ENCODE results near the gene AGAP1.

The AGAP1 gene

GRCh38 chr2:235512699-235513053, 18.8 kb downstream of the AGAP1 start:
- TF ChIP-seq CTCF (IDR thresholded peaks at IDR 0.05; ENCODE audit: low read depth, low read length, missing control alignments) = no peak
- no peak overlapping the region for H3K4me3 ChIP-seq (ENCODE audit: low read depth, low read length)
- DNase-seq (ENCODE audit: low read depth) = no peak

- no peak for TF ChIP-seq CTCF (IDR thresholded peaks at IDR 0.05; ENCODE audit: low read depth, low read length, missing control alignments)
- no peak for DNase-seq (ENCODE audit: low read depth)
- H3K4me3 ChIP-seq (ENCODE audit: low read depth, low read length) = no peak overlapping the region
Observed at GRCh38 chr2:235513984-235514626, 20.3 kb downstream of the AGAP1 start.

- peak; percentile 11 for TF ChIP-seq CTCF (IDR thresholded peaks at IDR 0.05; ENCODE audit: low read depth, low read length, missing control alignments)
- DNase-seq (ENCODE audit: low read depth) = no peak
- no peak overlapping the region for H3K4me3 ChIP-seq (ENCODE audit: low read depth, low read length)
Observed at GRCh38 chr2:235514627-235515363, 21.0 kb downstream of the AGAP1 start.

- no peak overlapping the region for H3K4me3 ChIP-seq (ENCODE audit: low read depth, low read length)
- TF ChIP-seq CTCF (IDR thresholded peaks at IDR 0.05; ENCODE audit: low read depth, low read length, missing control alignments) = no peak
- no peak for DNase-seq (ENCODE audit: low read depth)
Observed at GRCh38 chr2:235515364-235515742, 21.5 kb downstream of the AGAP1 start.

- H3K4me3 ChIP-seq (ENCODE audit: low read depth, low read length) = no peak overlapping the region
- no peak for TF ChIP-seq CTCF (IDR thresholded peaks at IDR 0.05; ENCODE audit: low read depth, low read length, missing control alignments)
- DNase-seq (ENCODE audit: low read depth) = no peak
Observed at GRCh38 chr2:235515821-235516220, 22.0 kb downstream of the AGAP1 start.

GRCh38 chr2:235516257-235516656, 22.4 kb downstream of the AGAP1 start:
- TF ChIP-seq CTCF (IDR thresholded peaks at IDR 0.05; ENCODE audit: low read depth, low read length, missing control alignments) = no peak
- no peak overlapping the region for H3K4me3 ChIP-seq (ENCODE audit: low read depth, low read length)
- no peak for DNase-seq (ENCODE audit: low read depth)

Measured in GM12864 (cell line).